SHP77 treated with DMSO at 0.1 percent for 48 hours (cell line): Measurements from ENCODE around the gene FBXL4.

ENCODE experiments used
- DNase-seq: peaks from one replicate; lab custom pipeline; 2025; lab: John Stamatoyannopoulos, UW

Gene FBXL4

DNA sequence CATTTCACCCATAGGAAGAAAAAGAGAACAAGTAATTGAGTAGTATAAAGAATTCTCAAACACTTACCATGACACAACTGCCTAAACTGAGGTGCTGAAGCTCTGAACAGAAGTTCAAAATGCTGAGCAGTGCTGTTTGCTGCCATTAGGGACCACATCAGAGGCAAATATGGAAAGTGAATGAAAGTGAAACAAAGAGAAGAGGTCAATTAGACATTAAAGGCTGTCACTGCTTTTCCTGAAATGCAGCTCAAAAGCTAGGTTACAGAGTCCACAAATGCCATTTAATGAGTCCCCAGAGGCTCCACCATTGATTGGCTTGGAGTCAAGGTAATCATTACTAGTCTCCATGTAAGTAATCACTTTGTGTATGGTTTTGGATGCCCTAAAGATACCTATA is 67.3 kb downstream of the FBXL4 start:
- no peak for DNase-seq

DNA sequence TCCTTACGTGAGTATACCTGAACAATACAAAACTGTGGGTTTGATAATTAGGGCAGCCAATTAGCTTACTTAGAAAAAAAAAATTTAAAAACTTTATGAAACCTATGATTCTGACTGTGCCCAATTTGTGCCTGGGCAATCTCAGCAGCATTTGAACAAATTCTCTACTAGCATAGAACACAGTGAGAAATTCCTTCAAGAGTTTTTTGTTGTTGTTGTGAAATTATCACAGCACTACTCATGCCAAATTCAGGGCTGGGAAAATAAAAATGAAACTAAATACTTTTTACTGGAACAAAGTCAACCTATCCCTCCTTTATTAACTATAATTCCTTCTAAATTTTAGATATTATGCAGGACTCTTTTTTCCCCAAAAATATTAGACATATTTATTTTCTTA is 70.5 kb downstream of the FBXL4 start:
- no peak for DNase-seq

DNA sequence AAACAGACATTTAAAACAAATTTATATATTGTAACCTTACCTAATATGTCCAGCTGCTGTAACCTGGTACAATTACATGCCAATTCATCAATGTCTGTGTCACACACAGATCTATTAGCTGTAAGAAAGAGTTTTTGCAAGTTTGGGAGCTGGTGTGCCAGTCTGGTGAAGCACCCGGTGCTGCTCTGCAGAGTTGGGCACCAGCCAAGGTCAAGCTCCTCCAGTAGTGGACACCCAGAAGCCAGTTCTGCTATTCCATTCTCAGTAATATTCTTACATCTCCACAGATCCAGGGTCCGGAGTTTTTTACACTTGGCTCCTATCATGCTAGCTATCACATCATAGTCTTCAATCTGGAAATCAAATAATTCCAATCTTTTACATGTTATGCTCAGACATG is 72.4 kb downstream of the FBXL4 start:
- no peak for DNase-seq

DNA sequence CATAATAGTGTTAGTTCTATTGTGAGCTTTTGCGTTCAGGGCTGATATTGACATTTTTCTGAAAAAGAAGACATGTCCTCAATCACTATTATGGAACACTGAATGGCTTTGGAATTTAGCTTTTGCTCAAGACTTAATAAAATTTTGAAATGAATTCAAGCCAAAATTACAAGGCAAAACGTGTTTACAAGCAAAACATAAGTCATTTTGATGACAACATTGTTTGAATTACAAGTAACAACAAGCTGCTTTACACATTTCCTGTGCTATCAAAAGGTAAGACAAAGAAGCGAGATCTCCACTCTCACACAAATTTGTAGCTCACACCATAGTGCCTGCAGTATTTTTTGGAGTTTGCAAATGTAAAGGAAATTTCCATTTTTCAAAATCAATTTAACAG is 75.9 kb downstream of the FBXL4 start:
- no peak for DNase-seq

DNA sequence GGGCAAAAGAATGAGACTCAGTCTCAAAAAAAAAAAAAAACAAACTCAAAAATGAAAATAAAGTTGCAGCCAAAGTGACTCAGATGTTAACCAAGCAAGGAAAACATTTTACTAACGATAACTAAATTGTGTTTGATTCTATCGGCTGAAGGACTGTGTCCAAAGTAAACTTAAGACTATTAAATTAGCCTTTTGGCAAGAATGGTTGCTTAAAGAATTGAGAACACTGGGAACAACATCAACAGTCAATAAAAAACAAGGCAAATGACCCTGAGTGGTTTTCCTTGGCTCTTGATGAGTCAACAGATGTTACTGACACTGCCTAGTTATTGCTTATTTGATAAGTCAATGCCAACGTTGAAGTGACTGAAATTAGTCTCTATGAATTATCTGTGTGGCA is 76.7 kb downstream of the FBXL4 start:
- DNase-seq: no peak

DNA sequence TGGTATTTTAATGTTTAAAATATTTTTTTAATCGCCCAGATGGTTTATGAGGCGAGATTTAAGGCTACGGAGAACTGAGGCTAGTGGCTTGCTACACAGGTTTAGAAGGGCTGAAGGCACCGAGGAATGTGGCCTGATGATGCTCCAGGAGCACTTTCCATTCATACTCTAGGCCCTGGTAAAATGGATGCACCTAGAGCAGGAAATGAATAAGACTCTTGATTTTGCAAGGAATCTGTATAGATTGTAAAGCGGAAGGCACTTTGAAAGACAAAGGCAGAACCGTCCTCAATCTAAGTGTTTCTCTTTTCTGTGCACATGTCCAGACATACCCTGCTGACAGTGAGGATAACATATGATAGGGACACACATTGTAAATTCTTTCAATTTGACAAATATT is 83.2 kb downstream of the FBXL4 start:
- no peak for DNase-seq

DNA sequence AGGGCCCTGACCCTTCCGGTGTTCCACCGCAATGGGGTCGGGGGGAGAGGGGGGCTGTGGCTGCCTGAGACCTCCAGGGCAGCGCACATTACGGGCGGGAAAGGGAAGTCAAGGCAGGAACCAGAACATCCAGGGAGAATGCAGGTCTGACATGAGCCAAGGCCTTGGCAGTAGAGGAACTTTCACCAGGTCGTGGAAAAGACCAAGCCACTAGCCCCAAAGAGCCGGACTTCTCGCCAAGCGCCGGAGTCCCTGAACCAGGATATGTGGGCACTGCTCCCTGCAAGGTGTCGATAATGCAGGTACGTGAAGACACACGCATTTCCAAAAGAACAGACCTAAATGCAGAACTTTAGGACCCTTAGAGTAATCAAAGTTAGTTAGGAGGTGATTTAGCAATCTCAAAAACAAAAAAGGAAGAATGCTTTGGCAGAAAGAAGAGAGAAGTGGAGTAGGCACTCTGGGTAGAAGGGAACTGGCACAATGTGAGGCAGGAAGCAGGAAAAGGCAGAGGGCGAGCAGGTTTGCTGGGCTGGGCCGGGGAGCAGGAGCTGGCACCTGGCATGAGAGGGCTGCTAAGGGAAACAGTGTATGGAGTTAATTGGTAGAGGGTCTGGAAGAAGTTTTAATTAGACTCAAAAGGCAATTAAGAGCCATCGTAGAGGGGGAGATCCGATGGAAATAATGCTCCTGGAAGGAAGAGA is 99.1 kb downstream of the FBXL4 start:
- DNase-seq: no peak

DNA sequence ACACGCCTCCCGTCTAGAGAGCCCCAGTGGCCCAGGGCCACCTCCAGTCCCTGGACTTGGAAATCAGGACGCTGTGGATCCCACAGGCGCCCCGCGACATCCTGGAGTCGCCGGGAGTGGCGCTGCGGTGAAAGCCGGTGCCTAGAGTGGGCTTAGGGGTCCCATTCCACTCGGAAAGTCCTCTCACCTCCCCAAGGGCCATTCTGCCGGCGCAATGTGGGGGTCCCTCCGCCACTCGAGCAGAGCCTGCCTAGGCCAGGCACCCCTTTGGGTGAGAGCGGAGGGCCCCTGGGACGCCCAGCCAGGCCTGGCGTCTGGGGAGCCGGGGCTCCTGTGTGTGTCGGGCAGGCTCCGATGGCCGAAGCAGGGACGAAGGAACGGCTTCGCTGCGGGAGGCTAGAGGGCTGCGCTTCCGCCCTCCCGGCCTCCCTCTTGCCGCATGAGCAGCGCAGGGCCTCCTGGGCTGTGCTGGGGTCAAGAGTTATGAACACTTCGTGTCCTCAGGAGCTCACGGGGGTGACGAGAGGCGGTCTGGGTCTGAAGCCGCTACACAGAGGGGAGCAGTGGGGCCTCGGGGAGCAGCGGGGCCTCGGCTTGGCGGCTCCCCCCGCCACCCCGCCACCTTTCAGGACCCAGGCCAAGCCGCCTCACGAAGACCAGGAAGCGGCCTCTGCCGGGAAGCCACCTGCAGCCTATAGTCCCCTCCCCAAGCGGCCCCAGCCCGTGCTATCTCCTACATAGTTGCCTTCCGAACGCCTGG is 99.8 kb downstream of the FBXL4 start:
- no peak for DNase-seq

DNA sequence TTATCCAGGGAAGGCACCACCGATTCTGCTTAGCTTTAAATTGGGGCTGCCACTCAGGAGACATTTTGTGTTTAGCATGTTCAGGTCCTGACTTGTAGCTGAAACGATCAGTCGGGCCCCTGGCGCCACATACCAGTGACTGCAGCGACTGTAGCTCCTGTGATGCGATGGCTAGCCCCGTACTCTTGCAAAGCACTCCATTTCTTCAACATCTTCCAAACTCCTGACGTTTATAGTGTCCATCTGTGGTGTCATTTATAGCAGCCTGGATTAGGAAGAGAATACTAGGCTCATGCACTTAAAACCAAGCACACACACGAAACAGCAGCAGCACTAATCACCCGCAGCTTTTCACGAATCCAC is 100.3 kb downstream of the FBXL4 start:
- DNase-seq: no peak

DNA sequence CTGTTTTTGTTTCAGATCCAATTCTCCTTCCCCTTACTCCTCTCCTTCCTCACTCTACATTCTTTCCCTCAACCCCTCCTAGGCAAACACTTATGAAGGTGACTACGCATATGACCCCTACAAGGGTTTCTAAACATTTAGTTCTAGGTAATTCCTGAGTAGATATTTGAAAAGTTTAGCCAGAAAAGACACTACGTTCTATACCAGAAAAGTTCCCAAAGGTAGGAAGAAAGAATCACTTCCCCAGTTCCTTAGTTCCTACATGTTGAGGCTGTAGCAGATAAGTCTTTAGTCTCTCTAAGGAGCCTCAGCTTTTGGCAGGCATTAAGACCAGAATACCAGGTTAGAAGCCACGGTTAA is 101.7 kb downstream of the FBXL4 start:
- DNase-seq: no peak

DNA sequence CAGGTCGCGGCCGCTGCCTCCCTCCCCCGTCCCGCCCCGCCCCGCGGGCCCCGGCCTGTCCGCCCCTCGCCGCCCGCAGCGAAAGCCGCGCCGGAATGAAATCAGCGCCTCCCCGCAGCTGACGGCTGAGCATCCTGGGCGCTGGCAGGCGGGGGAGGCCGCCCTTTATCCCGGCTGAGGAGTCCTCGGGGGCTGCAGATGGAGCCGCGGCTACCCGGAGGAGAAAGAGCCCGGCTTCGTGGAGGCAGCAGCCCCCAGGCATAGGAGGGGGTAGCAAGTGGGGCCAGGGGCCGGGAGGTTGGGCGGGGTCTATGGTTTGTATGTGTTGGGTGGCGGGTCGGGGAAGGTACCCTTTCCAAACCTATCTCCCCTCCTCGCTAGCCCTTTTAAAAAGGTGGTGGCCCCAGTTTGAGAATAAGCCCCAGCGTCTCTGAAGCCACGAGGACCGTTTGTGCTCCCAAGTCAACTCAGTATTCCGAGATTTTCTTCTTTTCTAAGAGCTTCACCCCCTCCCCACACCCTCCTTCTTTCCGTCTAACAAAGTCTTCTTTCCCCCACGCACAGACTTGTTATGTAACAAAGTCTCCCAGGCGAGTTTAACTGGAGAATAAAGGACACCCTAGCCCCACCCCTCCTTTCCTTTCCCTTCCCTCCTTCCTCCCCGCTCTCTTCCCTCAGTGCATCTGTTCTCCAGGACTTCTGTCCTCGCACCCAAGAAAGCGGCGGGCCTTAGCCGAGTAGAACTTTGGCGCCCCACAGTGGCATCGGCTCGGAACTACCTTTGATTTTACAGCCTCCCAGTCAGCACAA is 102.3 kb downstream of the FBXL4 start:
- DNase-seq: peak; percentile 55

DNA sequence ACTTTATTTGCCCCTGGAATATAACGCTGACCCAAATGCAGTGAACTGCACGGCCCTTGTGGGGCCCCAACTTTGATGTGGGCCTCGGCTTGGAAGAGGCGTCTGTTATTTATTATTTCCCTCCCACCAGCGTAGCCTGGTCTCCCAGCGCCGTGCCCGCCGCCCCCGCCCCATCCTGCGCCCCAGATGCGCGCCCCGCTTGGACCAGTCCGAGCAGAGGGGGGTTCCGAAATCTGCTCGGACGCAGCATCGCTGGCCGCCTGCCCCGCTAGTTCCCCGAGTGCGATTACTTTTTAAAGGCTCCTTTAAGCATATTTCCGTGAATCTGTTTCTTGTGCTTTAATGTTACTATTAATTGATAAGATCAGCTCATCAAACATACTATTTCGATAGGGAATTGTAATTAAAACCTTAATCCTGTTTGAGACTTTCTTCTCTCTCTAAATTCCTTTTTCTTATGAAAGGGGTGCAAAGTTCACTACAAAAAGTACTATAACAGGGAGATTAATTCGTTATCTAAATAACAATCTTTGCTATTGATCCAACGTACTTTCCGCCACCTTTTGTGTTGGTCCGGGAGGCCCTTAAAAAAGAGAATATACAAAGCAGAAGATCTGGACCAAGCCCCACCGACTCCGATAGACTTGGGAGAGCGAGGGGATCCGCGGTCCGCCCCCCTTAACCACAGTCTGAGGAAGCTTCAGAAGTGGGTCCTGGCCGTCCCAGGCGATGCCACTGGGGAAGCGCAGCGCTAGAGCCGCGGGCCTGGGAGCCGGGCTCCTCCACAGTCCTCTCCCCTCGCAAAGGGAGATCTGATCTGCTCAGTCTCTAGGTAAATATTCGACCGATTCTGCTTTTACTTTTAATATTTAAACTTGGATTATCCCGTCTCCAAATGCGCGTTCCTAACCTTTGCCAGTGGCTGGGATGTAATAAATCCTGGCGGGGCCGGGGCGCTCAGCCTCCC is 103.2 kb downstream of the FBXL4 start:
- no peak for DNase-seq

DNA sequence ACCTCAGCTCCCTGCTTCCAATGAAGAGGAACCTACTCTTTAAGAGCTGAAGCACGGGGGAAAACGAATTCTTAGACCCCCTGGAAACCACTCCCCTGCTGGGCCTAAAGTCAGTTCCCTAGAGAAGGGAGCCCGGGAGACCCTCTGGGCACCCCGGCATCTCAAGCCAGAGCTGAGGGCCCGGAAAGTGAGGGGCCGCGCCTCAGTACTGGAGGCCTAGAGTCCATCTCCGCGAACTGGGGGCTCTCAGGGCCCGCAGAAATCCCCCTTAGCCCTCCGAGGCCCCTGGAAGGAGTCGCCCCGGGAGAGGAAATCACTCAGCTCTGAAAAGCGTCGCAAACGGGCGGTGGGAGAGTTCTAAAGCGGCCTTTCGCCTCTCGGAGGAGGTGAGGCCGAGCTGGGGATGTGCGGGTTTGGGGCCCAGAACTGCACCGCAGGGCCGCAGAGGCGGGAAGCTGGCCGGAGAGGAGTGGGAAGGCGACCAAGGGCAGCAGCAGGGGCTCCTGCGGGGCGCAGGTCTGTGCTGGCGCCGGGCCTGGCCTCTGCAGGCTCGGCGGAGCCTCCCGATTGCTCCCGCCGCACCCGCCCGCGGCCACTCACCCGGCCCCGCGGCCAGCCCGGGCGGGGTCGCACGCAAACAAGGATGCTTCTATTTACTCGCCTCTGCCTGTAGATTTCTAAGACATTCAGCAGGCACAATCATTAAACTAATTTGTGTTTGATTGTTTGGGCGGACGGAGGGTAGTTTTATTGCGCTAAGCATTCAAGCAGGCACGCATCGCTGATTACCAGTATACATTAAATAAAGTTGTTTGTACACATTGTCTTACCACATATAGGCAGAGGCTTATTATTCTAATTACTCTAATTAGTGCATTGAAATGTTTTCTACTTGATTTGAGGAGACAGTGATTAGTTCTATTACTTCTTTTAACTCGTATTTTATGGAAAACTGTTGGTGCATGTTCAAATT is 104.2 kb downstream of the FBXL4 start:
- no peak for DNase-seq

DNA sequence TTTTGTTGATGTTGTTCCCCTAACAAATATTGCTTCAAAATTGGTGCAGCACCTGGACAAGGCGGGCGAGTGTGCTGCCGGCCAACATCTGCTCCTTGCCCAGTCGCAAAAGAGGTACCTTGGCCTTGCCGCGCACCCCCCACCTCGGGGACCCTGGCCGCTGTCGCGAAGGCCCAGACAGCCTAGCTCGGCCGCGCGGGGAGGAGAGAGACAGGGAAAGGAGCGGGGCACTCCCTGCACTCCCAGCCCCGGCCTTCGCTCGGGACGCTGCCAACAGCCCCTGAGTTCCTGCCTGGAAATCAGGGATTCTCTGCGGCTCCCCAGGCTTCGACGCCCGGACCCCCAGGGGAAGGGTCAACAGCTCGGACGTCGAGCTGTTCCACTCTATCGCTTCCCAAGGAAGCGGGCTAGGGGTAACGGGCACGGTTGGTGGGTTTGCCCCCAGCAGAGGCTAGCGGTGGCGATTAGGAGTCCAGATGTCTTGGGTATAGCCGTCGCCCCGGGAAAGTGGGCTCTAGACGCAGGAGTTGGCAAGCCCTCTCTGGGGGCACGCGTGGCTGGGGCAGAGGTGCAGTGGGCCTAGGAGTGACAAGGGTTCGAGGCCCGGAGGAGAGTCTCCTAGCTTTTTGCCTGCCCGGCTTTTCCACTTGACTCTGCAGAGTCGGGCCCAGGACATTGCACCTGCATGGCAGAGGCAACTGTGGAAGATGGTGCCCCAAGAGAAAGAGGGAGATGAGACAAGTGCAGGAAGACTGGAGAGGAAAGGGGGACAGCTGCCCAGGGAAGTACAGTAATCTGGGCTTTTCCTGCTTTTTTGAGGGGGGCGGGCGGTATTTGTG is 105.2 kb downstream of the FBXL4 start:
- DNase-seq: no peak

DNA sequence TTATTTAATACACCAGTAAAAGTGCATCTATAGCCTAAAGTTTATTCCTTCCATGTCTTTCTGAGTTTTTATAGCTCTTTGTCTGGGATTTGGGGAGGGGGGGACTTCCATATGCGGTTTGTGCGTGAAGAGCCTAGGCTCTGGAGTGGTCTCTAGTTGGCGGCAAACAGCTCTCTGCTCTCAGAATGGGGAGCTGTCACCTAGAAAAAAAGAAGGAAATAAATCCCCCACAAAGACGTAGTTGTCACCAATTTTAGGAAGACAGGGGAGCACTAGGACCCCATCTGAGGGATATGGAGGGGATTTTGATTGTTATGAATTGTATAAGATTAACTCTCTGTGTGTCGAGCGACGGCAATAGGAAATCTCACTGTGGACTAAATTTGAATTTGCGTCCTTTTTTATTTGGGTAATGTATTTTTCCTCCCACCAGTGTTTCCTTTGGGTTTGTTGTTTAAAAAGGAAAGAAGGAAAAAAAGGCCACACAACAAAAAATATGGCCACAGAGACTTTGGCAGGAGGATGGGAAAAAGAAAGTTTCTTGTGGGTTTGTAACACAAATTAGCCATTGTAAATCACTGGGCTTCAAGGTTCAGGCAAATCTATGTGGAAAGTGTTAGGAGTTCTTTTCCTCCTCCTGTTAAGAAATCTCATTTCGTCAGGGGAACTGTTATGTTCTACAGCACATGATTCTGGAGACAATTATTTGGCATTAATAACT is 106.0 kb downstream of the FBXL4 start:
- no peak for DNase-seq

DNA sequence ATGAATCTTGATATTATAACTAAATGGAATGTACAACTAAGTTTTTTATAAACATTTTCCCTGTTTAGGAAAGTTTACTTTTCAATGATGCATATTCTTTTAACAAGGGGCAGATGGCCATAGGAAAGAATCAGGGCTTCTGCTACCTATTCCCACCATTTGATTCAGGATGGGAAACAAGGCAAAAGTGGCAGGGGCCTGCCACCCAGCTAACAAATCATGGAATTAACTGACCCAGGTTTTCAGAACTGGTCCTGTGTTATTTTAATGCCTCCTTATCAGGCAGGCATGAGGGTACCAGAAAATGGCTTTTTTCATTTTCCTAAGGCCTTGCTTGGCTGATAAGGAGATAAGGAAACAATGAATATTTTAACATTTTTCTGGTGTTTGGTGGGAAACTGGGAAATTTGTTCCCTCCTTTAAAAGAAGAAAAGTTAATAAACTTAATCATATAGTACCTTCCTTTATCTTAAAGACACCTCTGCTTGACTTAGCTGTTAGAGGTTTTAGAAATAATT is 106.7 kb downstream of the FBXL4 start:
- DNase-seq: no peak

DNA sequence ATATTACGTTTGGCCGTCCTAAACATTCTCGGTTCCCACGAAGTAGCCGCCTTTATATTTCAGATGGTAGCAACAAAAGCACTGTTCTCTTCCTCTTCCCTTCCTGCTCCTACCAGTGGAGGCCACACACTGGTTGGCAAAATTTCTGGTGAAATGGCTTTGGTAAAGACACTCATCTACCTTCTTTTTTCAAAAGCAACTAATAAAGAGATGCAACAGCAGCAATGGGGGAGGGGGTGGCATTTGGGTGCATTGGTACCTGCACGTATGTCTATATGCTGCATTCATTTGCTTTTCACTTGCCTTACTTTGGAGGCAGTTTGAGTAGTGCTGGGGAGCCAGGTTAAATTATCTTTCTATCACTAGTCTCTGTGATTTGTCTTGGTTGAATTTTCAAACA is 107.4 kb downstream of the FBXL4 start:
- DNase-seq: no peak

DNA sequence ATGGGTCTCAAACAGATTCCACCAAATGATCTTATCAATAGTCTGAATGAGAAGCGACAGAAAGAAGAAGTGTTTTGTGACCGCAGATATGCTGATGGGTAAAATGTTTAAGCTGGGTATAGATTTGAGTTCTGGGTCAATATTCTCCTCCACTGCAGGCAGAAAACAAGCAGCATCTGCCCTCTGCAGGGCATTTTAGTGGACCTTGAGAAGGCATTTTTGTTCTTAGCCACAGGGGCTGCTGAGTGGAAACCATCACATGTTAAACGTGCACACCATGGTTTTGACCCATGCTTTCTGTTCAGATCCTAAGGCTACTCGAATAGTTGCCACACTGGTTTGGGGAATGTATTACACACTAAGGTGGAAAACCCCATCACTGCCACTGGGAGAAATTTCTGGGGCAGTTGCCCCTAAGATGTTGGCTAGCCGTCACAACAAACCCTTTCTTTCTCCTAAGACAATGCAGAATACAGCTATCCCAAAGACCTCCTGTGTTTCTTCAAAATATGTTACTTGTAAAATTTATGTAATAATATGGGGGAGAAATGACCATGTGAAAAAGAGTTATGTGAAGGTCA is 107.9 kb downstream of the FBXL4 start:
- no peak for DNase-seq

DNA sequence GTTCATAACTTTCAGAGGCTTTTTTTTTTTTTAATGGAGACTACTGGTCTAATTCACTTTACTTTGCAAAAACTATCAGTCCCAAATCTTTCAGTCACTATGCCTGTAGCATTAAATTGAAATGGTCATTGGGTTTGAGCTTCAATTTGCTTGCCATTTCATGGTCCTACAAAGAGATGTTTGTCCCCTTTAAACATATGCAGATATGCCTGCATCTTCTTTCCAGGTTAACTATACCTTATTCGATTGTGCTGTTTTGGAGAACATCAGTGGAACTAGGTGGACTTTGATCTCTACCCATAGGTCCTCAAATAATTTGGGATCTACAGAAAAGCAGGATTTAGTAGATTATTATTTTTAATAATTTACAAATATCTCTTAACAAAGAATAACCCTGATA is 108.8 kb downstream of the FBXL4 start:
- no peak for DNase-seq
